Lower leg skin (tissue), 4 donors: ENCODE results near the gene ZFPM1. TPM values are rescaled to one million over a fixed set of nuclear protein-coding genes. Genes with fewer than 3 reads are reported as not detected.

ENCODE experiments used
- DNase-seq, 2 donors: peaks; one replicate each; pipeline ENCODE4 v3.0.0-alpha.2; 2019; ENCODE audit warnings: low spot score in 2 of 2
- H3K4me3 ChIP-seq: fragments of 200-600 bp; sonication (generic); 2 replicates; pipeline ENCODE4 v1.5.1; 2017; ENCODE audit warnings: mild to moderate bottlenecking, low read depth; ENCODE audit not compliant: poor library complexity, severe bottlenecking
- POLR2A ChIP-seq, 2 donors: fragments of 450-650 bp; IDR thresholded peaks; one replicate each; pipeline ENCODE4 v1.6.1; 2016 to 2017; ENCODE audit warnings: antibody characterized with exemption in 2 of 2, mild to moderate bottlenecking in 1 of 2, moderate library complexity in 1 of 2
- WGBS, 2 donors: methylation state at CpG; one replicate each; pipeline ENCODE4 v1.1.5; 2018; 5-methylcytosine and 5-hydroxymethylcytosine counted together
- intact Hi-C: fragments of 100-400 bp; cut with DNase I; formaldehyde crosslinking; loops from one replicate; pipeline ENCODE4 v1.15.0; 2023; ENCODE audit warnings: low total_unique reads
- total RNA-seq, 4 donors: library from RNA; depleted of rRNA; stranded (reverse); fragments of >200 nt; gene quantifications; one replicate each; pipeline ENCODE4 v1.1.0, GENCODE V29; 2016
- TF ChIP-seq, protein P1 (sequence below), 3 donors: fragments of 450-650 bp; IDR thresholded peaks; one replicate each; pipeline ENCODE4 v1.5.1; 2016; ENCODE audit warnings: antibody characterized with exemption in 3 of 3, mild to moderate bottlenecking in 3 of 3, moderate library complexity in 2 of 3

Gene ZFPM1
- total RNA-seq, 4 donors from 2014 or later = 2.0 to 4.0 (median 3.1) TPM

DNA sequence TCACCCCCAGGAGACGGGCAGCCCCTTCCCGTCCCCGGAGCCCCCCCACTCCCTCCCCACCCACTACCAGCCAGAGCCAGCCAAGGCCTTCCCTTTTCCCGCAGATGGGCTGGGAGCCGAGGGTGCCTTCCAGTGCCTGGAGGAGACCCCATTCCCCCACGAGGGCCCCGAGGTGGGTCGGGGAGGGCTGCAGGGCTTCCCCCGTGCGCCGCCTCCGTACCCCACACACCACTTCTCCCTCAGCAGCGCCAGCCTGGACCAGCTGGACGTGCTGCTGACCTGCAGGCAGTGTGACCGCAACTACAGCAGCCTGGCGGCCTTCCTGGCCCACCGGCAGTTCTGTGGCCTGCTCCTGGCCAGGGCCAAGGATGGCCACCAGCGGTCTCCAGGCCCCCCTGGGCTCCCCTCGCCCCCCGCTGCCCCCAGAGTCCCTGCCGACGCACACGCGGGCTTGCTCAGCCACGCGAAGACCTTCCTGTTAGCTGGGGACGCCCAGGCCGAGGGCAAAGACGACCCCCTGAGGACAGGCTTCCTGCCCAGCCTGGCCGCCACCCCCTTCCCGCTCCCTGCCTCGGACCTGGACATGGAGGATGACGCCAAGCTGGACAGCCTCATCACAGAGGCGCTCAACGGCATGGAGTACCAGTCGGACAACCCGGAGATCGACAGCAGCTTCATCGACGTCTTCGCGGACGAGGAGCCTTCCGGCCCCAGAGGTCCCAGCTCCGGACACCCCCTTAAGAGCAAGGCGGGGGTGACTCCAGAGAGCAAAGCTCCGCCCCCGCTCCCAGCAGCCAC, 23.5 kb upstream of the ZFPM1 start:
- TF ChIP-seq, protein P1, sequence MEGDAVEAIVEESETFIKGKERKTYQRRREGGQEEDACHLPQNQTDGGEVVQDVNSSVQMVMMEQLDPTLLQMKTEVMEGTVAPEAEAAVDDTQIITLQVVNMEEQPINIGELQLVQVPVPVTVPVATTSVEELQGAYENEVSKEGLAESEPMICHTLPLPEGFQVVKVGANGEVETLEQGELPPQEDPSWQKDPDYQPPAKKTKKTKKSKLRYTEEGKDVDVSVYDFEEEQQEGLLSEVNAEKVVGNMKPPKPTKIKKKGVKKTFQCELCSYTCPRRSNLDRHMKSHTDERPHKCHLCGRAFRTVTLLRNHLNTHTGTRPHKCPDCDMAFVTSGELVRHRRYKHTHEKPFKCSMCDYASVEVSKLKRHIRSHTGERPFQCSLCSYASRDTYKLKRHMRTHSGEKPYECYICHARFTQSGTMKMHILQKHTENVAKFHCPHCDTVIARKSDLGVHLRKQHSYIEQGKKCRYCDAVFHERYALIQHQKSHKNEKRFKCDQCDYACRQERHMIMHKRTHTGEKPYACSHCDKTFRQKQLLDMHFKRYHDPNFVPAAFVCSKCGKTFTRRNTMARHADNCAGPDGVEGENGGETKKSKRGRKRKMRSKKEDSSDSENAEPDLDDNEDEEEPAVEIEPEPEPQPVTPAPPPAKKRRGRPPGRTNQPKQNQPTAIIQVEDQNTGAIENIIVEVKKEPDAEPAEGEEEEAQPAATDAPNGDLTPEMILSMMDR (IDR thresholded peaks at IDR 0.05) = no peak
- no peak overlapping the region for H3K4me3 ChIP-seq
- no peak for DNase-seq
- WGBS, 2 donors = 62 to 80% methylated on average over 26 to 34 of the region's 48 CpGs
- intact Hi-C loops = no loop called here

GRCh38 chr16:88430185-88430523, 22.9 kb upstream of the ZFPM1 start:
- DNase-seq = no peak
- peak overlapping the region; percentile 7 for H3K4me3 ChIP-seq
- TF ChIP-seq, protein P1 (IDR thresholded peaks at IDR 0.05) = no peak
- TF ChIP-seq POLR2A (IDR thresholded peaks at IDR 0.05) = no peak
- intact Hi-C loops = no loop called here
- 3 to 7% methylated on average over 6 of the region's 36 CpGs for WGBS, 2 donors

DNA sequence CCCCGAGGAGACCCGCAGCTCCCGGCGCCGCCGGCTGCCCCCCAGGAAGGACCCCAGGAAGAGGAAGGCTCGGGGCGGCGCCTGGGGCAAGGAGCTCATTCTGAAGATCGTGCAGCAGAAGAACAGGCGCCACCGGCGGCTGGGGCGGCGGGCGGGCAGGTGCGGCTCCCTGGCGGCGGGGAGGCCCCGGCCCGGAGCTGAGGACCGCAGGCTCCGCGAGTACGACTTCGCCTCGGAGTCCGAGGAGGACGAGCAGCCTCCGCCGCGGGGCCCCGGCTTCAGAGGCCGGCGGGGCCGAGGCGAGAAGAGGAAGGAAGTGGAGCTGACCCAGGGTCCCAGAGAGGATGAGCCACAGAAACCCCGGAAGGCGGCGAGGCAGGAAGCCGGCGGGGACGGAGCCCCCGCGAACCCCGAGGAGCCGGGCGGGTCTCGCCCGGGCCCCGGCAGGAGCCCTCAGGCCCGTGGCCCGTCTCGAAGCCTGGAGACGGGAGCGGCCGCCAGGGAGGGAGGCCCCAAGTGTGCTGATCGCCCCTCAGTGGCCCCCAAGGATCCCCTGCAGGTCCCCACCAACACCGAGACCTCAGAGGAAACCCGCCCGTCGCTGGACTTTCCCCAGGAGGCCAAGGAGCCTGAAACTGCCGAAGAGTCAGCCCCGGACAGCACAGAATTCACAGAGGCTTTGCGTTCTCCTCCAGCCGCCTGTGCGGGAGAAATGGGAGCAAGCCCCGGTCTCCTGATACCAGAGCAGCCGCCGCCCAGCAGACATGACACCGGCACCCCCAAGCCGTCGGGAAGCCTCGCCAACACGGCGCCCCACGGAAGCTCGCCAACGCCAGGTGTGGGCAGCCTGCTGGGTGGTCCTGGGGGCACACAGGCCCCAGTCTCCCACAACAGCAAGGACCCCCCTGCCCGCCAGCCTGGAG, 22.3 kb upstream of the ZFPM1 start:
- TF ChIP-seq, protein P1 (IDR thresholded peaks at IDR 0.05) = no peak
- no peak for TF ChIP-seq POLR2A (IDR thresholded peaks at IDR 0.05)
- intact Hi-C loops = no loop called here
- H3K4me3 ChIP-seq = peak overlapping the region; percentile 7
- no peak for DNase-seq
- 8 to 12% methylated on average over 27 to 62 of the region's 80 CpGs for WGBS, 2 donors

DNA sequence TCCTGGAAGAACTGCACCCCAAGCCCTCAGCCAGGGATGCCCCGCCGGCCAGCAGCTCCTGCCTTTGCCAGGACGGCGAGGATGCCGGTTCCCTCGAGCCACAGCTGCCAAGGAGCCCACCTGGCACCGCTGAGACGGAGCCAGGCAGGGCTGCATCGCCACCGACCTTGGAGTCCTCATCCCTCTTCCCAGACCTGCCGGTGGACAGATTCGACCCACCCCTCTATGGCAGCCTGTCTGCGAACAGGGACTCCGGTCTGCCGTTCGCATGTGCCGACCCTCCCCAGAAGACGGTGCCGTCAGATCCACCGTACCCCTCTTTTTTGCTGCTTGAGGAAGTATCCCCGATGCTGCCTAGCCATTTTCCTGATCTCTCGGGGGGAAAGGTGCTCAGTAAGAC, 21.4 kb upstream of the ZFPM1 start:
- intact Hi-C loops = no loop called here
- 83 to 91% methylated on average over 22 of the region's 22 CpGs for WGBS, 2 donors

DNA sequence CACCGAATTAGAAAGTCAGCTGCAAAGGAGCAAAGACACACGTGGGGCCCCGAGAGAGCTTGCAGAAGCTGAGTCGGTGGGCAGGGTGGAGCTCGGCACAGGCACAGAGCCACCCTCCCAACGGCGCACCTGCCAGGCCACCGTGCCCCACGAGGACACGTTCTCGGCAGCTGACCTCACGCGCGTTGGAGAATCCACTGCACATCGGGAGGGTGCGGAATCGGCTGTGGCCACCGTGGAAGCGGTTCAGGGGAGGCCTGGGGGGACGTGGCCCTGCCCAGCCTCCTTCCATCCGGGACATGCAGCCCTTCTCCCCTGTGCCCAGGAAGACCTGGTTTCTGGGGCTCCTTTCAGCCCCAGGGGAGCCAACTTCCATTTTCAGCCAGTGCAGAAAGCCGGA, 20.9 kb upstream of the ZFPM1 start:
- intact Hi-C loops = no loop called here
- H3K4me3 ChIP-seq = no peak overlapping the region
- no peak for DNase-seq
- 82 to 89% methylated on average over 8 to 17 of the region's 22 CpGs for WGBS, 2 donors
- no peak for TF ChIP-seq POLR2A (IDR thresholded peaks at IDR 0.05)
- TF ChIP-seq, protein P1 (IDR thresholded peaks at IDR 0.05) = no peak

More for the DNA sequence above, 21.4 kb upstream of the ZFPM1 start:
- DNase-seq = no peak
- TF ChIP-seq, protein P1 (IDR thresholded peaks at IDR 0.05) = no peak
- TF ChIP-seq POLR2A (IDR thresholded peaks at IDR 0.05) = no peak
- no peak overlapping the region for H3K4me3 ChIP-seq
